ENCODE measurements around the gene CIAO3.

CIAO3 gene

DNA sequence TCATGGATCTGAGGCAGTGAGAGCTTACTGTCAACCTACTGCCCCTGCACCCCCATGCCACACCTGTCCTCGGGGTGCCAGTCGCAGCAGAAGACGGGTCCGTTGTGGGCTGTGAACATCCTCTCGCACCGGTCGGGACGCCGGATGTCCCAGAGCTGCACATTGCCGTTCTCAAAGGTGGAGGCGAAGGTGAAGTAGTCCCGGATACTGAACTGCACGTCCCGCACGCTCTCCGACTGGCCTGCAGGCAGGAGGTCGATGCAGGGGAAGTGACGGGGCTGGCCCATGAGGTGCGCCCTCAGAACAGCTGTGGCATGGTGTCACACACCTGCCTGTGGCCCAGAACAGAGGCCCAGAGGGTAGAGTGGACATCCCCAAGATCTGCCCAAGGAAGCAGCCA, 53.3 kb downstream of the CIAO3 start:
- ATAC-seq = no peak

DNA sequence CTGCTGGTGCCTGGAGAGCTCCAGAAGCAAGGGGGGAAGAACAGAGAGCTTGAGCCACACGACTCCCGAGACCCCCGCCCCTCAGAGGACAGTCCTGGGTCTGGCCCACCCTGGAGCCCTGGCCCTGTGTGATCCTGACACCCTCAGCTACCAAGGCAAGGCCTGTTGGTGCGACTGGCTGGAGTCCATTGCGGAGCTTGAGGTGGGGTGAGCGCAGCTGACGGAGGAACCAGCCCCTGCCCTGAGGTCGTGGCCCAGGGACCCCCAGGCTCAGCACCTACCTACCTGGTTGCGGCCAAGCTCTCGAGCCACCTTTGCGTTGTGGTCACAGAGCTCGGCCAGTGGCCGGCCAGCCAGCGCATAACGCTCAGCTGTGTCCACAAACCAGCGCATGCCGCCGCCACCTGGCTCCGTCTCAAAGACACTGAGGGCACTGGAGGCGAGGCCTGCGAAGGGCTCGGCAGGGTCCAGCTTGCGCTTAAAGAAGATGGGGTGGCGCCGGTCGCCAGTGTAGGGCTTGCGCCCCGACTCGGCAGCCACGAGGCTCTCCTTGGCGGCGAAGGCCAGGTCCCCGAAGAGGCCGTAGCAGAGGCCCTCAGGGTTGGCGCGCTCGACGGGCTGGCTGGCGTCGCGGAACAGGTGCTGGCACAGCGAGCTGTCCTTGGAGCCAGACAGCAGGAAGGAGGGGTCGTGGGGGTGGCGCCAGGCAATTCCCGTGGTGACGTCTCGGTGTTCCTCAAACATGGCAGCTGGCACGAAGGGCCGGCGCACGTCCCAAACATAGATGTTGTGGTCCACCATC, 54.1 kb downstream of the CIAO3 start:
- ATAC-seq = no peak

DNA sequence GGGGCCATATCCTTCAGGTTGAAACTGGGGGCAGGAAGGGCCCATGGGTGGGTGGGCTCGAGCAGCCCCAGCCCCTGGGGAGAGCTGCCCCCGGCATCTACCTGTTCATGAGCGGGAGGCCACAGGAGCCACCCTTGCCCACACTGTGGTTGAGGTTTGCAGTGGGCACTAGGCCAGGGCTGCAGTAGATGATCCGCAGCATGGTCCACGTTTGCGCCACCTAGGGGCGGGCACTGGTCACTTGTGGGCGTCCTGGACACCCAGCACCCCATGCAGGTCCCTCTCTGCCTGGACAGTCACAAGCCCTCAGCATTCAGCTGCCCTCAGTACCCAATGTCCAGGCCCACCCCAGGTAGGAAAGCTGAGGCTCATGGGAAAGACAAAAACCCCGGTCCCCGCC, 54.8 kb downstream of the CIAO3 start:
- ATAC-seq = no peak

DNA sequence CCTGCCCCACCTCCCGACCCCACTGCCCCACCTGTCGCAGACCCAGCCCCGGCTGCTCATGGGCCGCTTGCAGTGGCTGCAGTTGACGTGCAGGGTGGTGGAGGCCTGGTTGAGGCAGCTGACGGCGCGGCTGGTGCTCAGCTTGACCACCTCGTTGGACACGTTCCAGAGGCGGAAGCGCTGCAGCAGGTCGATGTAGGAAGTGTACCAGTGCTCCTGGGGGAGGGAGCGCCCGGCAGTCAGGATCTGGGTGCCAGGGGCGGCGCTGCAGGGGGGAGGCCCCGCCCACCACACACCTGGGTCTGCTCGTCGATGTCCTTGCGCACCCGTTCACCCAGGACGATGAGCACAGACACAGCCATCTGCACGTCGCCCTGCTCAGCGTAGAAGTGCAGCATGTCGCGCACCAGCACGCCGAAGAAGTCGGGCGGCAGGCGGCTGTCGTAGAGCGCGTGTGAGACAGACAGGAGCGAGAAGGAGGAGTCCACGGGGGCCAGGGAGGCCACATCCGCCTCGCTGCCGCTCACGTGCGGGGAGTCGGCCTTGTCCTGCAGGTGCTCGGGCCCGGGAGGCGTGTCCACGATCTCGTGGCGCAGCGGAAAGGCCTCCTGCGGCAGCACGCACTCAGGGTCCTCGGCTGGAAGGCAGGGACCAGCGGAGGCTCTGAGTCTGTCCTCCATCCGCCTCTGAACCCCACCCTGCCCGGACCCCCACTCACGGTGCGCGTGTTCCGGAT, 55.7 kb downstream of the CIAO3 start:
- ATAC-seq = no peak

DNA sequence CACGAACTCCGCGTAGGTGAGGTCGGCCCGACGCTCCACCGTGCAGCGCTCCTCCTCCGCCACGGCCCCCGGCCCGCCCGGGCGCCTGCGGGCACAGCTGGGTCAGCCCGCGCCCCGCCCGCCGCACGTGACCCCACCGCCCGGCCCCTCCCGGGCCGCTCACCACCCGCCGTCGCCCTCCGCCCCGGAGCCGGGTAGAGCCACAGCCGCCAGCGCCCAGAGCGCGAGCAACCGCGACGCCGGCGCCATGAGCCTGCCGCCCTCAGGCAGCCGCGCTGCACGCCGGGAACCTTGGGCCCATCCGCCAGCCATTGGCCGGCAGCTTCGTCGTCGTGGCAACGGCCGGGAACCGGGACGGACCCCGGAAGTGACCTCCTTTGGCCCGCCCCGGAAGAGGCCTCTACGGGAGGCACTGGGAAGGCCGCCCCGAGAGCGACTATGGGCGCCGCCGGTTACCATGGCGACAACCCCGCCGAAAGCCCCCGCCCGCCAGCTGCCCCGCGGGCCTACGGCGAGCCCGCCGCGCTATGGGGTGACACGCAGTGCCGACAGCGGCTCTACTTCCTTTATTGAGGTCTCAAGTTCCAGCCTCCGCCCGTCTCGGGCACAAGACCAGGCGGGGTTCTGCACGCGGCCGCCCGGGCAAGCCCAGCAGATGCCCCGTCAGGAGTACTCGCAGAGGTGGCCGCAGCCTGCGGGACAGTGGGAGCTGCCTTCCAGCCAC, 56.6 kb downstream of the CIAO3 start, which contains the start of gene JMJD8:
Gene JMJD8, minus strand, starts transcription at position 264 of the 724 bp plus-strand sequence. Its CDS starts 15 bp downstream, at position 249.
- ATAC-seq = peak; percentile 83 to 87

DNA sequence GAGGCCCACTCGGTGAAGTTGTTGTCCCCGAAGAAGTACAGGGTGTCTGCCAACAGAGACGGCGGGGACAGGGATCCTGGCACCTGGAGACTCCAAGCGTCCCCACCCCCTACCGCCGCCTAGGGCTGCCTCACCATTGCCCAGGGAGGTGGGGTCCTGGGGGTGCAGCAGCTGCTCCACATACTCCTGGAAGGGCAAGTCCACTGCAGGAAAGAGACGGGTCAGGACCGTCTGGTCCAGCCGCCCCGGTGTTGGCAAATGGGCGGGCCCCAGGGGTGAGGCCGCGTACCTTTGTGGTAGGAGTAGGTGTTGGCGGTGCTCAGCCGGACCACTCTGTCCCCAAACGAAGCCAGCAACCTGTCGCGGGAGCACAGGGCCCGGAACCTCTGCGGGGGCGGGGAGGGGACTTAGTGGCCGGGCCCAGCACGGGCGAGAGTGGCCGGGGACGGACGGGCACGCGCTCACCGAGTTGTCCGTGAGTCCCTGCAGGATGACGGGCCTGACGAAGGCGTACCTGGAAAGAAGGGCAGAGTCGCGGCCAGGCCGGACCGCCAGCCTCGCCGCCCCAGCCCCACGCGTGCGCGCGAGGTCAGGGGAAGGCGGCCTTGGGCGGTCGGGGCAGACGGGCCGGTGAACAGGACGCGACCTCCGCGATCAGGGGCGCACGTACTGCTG, 57.3 kb downstream of the CIAO3 start:
- ATAC-seq = no peak

DNA sequence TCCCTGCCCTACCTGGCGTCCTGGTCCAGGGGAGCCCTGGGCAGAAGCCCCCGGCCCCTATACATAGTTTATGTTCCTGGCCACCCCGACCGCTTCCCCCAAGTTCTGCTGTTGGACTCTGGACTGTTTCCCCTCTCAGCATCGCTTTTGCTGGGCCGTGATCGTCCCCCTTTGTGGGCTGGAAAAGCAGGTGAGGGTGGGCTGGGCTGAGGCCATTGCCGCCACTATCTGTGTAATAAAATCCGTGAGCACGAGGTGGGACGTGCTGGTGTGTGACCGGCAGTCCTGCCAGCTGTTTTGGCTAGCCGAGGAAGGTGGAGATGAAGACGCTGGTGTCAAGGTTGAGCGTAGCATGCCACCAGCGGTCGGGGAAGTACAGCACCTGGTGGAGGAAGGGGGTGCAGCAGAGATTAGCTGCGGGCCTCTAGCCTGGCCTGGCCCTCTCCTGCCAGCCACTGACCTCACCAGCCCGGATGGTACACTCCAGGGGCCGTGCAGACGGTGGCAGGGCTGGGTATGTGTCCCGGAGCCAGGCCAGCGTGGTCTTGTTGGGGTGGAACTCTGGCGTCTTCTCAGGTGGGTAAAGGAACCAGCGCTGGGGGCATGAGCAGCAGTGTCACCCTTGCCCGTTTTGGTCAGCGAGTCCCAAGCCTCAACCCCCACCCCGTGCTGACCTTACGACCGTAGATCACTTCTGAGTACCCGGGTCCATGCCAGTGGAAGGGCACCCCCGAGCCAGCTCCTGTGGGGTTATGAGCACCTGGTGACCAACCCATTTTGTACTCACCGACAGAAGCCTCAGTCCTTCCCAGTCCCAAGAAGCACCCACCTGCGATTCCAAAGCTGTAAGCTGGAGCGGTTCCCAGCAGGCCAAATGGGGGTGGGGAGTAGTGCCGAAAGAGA, 58.1 kb downstream of the CIAO3 start:
- no peak for ATAC-seq

DNA sequence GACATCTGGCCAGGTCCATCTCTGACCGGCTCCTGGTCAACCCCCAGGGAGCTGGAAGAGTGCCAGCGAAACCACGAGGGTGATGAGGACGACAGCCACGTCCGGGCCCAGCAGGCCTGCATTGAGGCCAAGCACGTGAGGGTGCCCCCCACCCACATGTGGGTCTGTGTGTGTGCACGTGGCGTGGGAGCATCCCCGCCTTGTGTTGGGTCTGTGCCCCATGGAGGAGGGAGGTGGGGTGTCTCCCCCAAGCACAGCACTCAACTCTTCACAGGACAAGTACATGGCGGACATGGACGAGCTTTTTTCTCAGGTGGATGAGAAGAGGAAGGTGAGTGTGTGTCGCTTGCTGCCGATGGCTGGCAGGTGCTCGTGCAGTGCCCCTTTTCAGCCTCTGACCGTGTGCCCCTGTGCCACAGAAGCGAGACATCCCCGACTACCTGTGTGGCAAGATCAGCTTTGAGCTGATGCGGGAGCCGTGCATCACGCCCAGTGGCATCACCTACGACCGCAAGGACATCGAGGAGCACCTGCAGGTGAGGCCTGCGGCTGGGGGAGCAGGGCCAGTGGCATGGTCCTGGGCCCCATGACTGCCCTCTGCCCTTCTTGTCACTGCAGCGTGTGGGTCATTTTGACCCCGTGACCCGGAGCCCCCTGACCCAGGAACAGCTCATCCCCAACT, 58.9 kb downstream of the CIAO3 start:
- ATAC-seq = no peak

DNA sequence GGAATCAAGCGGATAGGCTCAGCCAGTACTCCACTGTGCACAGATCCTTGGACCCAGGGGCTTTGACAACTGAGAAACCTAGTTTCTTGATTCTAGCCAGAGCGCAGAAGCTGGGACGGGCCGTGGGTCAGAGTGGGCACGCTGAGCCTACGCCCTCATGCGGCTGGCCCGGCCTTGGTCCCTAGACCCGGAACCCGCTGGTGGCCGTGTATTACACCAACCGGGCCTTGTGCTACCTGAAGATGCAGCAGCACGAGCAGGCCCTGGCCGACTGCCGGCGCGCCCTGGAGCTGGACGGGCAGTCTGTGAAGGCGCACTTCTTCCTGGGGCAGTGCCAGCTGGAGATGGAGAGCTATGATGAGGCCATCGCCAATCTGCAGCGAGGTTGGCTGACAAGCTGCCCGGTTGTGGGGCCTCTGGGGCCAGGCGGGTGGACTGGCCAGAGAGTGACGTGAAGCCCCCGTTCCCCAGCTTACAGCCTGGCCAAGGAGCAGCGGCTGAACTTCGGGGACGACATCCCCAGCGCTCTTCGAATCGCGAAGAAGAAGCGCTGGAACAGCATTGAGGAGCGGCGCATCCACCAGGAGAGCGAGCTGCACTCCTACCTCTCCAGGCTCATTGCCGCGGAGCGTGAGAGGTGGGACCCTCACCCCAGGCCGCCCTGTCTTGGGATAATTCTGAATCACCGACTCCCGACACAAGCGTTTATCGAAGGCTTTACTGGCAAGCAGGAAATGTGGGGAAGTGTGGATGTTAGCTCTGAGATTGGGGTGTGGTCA, 59.6 kb downstream of the CIAO3 start:
- no peak for ATAC-seq

DNA sequence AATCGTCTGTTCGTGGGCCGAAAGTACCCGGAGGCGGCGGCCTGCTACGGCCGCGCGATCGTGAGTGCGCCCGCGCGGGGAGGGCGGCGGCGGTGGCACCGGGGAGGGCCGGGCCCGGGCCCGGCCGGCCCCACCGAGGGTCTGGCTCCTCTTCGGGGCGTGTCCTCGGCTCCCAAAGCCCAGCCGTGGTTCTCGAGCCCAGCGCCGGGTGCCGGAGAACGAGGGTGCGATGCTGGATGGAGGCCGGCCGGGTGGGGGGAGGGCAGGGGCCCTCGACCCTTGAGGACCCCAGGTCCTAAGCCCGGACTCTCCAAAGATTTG, 60.2 kb downstream of the CIAO3 start:
- no peak for ATAC-seq

DNA sequence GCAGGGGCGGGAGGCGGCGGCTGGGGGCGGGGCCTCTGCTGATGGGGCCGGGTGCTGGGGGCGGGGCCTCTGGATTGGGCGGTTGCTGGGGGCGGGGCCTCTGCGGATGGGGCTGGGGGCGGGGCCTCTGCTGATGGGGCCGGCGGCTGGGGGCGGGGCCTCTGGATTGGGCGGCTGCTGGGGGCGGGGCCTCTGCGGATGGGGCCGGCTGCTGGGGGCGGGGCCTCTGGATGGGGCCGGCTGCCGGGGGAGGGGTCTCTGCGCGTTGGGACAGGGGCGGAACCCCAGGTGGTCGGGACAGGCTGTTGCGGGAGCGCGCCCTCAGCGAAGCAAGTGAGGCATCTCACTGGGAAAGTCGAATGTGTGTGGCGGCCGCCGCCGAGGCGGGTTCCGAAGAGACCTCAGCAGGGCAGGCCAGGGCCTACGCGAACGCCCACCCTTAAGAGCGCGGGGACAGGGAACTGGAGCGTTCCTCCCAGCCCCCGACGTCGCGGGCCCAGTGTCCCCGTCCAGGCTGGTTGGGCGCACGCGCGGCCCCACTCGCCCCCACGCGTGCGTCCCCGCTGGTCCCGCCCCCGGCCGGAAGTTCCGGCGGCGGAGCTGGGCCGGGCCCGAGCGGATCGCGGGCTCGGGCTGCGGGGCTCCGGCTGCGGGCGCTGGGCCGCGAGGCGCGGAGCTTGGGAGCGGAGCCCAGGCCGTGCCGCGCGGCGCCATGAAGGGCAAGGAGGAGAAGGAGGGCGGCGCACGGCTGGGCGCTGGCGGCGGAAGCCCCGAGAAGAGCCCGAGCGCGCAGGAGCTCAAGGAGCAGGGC, 60.8 kb downstream of the CIAO3 start, which contains the start of gene STUB1:
Gene STUB1, plus strand, starts transcription at position 597 of the 811 bp plus-strand sequence. Its CDS starts 116 bp downstream, at position 713.
- ATAC-seq = peak; percentile 47 to 49

Measured in activated CD4-positive, CD25-positive, alpha-beta regulatory T cell treated with anti-CD3 and anti-CD28 coated beads, Interleukin-2, amount 50 U/mL, for 24 hours (primary cell).